ENCODE data around the gene DMAC2. TPM values are rescaled to one million over a fixed set of nuclear protein-coding genes. Genes with fewer than 3 reads are reported as not detected.

Gene DMAC2
- total and polyA plus RNA-seq, 2 donors (not counting 3 experiments of a cell fraction or from before 2014, with no cell fraction given): 65.4 to 137 TPM

GRCh38 chr19:41442473-41443355 is 3.0 kb upstream of the DMAC2 start, which contains the start of gene ERICH4:
TSS of gene ERICH4 (plus strand) at chr19:41443156. CDS start at chr19:41443170, 14 bp downstream.
- TF ChIP-seq POLR2AphosphoS5 (IDR thresholded peaks at IDR 0.05; ENCODE audit: insufficient read depth, low read depth, low read length) (no peak), JUN (IDR thresholded peaks at IDR 0.05; ENCODE audit: borderline replicate concordance, insufficient read depth, insufficient read length, low read depth) (no peak), FOS (IDR thresholded peaks at IDR 0.05; ENCODE audit: borderline replicate concordance, insufficient read depth, low read length) (no peak), MAX (IDR thresholded peaks at IDR 0.05; ENCODE audit: insufficient read depth, insufficient read length) (no peak), MYC (IDR thresholded peaks at IDR 0.05; ENCODE audit: low read depth, low read length) (no peak), GATA2 (IDR thresholded peaks at IDR 0.05; ENCODE audit: insufficient read depth, insufficient read length, low read depth, low read length) (no peak), POLR2A (IDR thresholded peaks at IDR 0.05; ENCODE audit: low read depth, low read length) (no peak), CTCF (IDR thresholded peaks at IDR 0.05; ENCODE audit: extremely low read depth in 1 of 2, insufficient read depth in 1 of 2, low read depth in 1 of 2, low read length in 2 of 2) (no peak), EZH2 (IDR thresholded peaks at IDR 0.05; ENCODE audit: borderline replicate concordance, low read depth, low read length, severe bottlenecking) (no peak)
- DNase-seq (ENCODE audit: low read depth, low spot score) (no peak), FAIRE-seq (no peak)
- ChIA-PET POLR2A (no interaction called here), CTCF (interaction anchor here (0.7 kb wide), 3 partner anchors 121 to 818 kb away, joined by 3 to 6 read pairs (median 5); no protein-coding TSS in a partner anchor)
- peaks cover 6% of the 10 kb centered on the region for H3K4me1 ChIP-seq (ENCODE audit: control insufficient read depth, extremely low read depth, insufficient read depth, low read length)
- H3K9me1 ChIP-seq (replicated peaks; ENCODE audit: control insufficient read depth, extremely low read depth, insufficient read depth, low read length): no peaks in the 10 kb centered on the region
- H3K4me3 ChIP-seq (replicated peaks in 1 of 3; ENCODE audit: insufficient read depth in 1 of 3, low read depth in 1 of 3, low read length in 3 of 3): no peak within 1 kb of the TSS
- no peak within 1 kb of the TSS for H2AFZ ChIP-seq (ENCODE audit: low read depth, low read length)
- peaks cover 0 to 4% of the 10 kb centered on the region in 2 experiments for H3K36me3 ChIP-seq (ENCODE audit: control insufficient read depth in 2 of 2, extremely low read depth in 1 of 2, insufficient read depth in 2 of 2, low read length in 2 of 2)
- H3K4me2 ChIP-seq (ENCODE audit: insufficient read depth, low read length): no peak within 1 kb of the TSS
- BruUV-seq (replicated peaks): no TSS peak
- peaks cover 5 to 9% of the 10 kb centered on the region in 2 experiments for H3K27me3 ChIP-seq (ENCODE audit: control insufficient read depth in 2 of 2, insufficient read depth in 2 of 2, low read length in 2 of 2)
- intact Hi-C loops (cut with micrococcal nuclease) (no loop called here), dilution Hi-C loops (cut with MboI; ENCODE audit: extremely low pct_ligation_motif_present, low sequenced_read_pairs) (no loop called here)
- H3K27ac ChIP-seq (ENCODE audit: insufficient read depth, low read depth, low read length): no peak within 1 kb of the TSS
- no peaks in the 10 kb centered on the region for H3K79me2 ChIP-seq (ENCODE audit: control insufficient read depth, insufficient read depth, low read length)
- no peaks in the 10 kb centered on the region for H4K20me1 ChIP-seq (replicated peaks; ENCODE audit: control insufficient read depth, extremely low read depth, insufficient read depth, low read length)
- H3K9ac ChIP-seq (replicated peaks; ENCODE audit: extremely low read depth, insufficient read depth, low read length): no peak within 1 kb of the TSS
- no peaks in the 10 kb centered on the region for H3K9me3 ChIP-seq (replicated peaks; ENCODE audit: control insufficient read depth, insufficient read depth, low read length)

Measured in endothelial cell of umbilical vein (primary cell).